HG03280 (cell line): ENCODE data around the gene SLC35B1.
"Not testable (repeated sequence)": the region's sequence is repeated elsewhere in the genome, so short reads cannot be mapped to it uniquely, and the experiment has no call there.

ENCODE experiments used
- ATAC-seq: cut with Tn5 transposase; IDR thresholded peaks from one replicate; pipeline ENCODE4 v1.9.1; 2021; ENCODE audit warnings: mild to moderate bottlenecking, moderate library complexity; ENCODE audit not compliant: unreplicated experiment

The SLC35B1 gene

DNA sequence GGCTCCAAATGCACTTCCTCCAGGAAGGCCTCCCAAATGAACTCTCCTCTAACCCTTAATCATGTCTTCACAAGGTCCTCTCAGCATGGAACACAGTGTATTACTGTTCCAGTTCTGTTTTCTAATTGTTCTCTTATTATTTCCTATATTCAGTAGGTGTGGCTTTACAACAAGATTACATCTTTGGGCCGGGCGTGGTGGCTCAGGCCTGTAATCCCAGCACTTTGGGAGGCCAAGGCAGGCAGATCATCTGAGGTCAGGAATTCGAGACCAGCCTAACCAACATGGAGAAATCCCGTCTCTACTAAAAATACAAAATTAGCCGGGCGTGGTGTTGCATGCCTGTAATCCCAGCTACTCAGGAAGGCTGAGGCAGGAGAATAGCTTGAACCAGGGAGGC is 34.1 kb downstream of the SLC35B1 start:
- ATAC-seq: not testable (repeated sequence)

DNA sequence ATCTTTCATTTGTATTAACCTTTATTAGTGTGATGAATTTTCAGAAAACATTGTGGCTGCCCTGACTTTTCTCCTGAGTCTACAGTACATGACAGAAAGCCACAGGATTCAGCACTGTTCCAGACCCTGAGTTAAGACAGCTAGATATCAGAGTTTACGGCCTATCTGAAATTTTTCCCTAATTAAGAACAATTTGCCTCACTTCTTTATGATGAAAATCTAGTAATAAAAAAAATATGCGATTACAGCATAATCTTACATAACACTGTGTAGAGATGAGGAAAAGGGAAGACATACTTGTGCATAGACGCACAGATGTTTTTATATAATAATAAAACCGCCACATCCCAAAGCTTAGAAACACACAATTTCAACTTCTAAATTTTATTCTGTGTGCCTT is 37.1 kb downstream of the SLC35B1 start:
- no peak for ATAC-seq

DNA sequence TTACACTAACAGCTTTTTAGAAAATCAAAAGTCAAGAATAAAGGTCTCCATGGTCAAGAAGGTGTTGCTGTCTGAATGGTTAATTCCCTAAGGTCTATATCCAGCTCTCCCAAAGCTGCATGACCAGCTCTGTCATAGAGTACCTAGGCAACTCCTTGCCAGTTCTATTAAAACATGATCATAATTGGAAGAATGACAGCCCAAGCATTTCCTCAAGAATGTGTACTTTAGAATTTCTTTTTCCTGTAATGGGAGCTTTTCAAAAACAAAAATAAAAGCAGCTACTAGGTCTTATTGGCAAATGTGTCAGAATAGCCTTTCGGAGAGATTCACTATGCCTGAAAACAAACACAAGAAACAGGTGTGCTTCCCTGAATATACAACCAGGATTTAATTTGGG is 37.8 kb downstream of the SLC35B1 start:
- ATAC-seq: no peak

DNA sequence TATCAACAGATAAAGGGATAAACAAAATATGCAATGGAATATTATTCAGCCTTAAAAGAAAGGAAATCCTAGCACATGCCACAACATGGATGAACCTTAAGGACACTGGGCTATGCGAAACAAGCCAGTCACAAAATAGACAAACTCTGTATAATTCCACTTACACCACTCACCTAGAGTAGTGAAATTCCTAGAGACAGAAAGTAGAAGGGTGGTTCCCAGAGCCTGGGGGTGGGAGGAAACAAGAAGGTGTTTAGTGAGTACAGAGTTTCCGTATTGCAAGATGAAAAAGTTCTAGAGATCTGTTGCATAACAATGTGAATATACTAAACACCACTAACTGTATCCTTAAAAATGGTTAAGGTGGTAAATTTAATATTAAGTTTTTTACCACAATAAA is 39.9 kb downstream of the SLC35B1 start:
- no peak for ATAC-seq

DNA sequence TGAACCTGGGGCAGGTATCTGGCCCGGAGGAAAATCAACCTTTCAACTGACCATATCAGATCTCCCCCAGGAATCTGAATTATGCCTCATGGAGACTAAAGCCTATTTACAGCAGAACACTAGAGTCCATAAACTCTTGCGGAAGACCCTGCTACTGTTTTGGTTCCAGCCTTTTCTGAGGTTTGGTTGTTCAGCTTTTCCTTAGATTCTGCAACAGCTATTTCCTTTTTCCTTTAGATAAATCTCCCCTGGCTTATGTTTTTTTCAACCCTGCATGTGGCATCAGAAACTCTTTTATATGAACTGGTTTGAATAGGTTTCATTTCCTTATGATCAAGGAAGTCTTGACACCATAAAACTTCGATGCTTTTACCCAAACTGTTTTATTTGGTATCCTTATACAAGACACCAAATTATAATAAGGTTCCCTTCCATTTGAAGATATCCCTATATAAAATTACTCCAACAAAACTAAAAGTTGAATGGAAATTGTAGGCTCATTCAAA is 43.0 kb downstream of the SLC35B1 start:
- ATAC-seq: no peak

DNA sequence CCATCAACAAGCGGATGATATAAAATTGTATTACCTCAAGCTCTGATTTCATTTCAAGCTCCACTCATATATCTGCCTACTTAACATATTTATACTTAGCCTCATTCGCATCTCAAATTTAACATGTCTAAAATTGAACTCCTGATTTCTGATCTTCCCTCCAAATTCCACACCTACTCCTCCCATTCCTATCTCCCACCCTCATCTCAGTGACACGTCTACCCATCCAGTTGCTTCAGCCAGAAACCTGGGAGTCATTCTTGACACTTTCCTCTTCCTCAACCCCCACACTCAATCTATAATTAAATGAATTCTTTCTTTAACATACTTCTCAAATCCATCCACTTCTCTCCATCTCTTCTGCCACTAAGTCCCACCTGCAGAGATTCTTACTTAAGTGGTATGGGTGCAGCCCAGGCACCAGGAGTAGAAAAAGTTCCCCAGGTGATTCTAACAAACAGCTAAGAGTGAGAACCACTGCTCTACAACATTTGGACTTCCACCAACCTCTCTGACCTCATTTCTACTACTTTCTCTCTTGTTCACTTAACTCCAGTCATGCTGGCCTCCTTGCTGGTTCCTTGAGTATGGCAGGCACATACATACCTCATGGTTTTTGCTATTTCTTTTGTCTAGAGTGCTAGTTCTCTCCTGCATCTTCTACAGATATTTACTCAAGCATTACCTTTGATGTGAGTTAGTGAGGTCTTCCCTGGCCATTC is 47.9 kb downstream of the SLC35B1 start:
- ATAC-seq: no peak

DNA sequence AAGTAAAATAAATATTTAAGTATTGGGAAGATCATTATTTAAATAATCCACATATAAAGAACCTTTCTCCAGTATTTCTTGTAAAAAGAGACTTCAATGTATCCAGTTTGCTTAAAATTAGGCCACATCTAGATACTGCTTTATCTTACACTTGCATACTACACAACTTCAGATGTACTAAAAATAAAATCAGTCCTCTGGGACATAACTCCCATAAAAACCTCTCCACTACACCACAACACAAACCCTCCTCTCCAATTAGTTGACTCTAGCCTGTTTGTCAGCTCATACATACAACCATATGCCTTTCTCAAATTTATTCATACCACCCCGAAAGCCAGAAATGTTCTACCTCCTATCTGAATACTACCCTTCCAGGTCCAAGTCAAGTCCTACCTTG is 51.5 kb downstream of the SLC35B1 start:
- no peak for ATAC-seq
